HepG2 (cell line): ENCODE results near the gene BCAN. TPM values are rescaled to one million over a fixed set of nuclear protein-coding genes. Genes with fewer than 3 reads are reported as not detected.

Experiments used
- ATAC-seq: fragments of 200-7000 bp; cut with Tn5 transposase; 3 replicates; pipeline ENCODE4 v1.9.1; 2020; ENCODE audit warnings: mild to moderate bottlenecking, moderate library complexity
- BruUV-seq: library from RNA; stranded (reverse); fragments of 400-500 nt; replicated peaks from 2 replicates; lab custom pipeline; 2021; lab: Mats Ljungman, UMichigan
- CTCF ChIA-PET: fragments of 300-600 bp; formaldehyde crosslinking; extraction: SDS; loops from one replicate; lab custom pipeline; 2021; ENCODE audit warnings: low total read pairs, inconsistent platforms, low intra/inter-chr PET ratio; lab: Yijun Ruan, JAX
- POLR2A ChIA-PET: fragments of 350-600 bp; sonication (Branson Sonifier 250); formaldehyde crosslinking; loops from one replicate; lab custom pipeline; 2020; ENCODE audit warnings: antibody characterized with exemption, inconsistent platforms; lab: Yijun Ruan, JAX
- DNase-seq: peaks from one replicate; pipeline ENCODE4 v3.0.0-alpha.2; 2015; ENCODE audit warnings: low spot score
- FAIRE-seq: peaks from 3 replicates; lab custom pipeline; 2011; peaks lifted over from hg19 to GRCh38; lab: Jason Lieb, UNC
- H2AFZ ChIP-seq: one replicate; pipeline ENCODE4 v1.6.1; 2011; ENCODE audit warnings: low read length, inconsistent platforms
- H3K27ac ChIP-seq: fragments of 300-600 bp; 3 replicates; pipeline ENCODE4 v1.8.0; 2011; ENCODE audit warnings: mixed run types, mild to moderate bottlenecking, mixed read lengths, low read length, inconsistent platforms; ENCODE audit not compliant: insufficient read depth; ENCODE audit errors: extremely low read length
- H3K27me3 ChIP-seq, 2 experiments: fragments of 200-600 bp in 1 of 2; 2 replicates in 1 of 2; 3 replicates in 1 of 2; pipeline versions ENCODE4 v1.6.0 to v1.8.0; 2011; ENCODE audit warnings: low read length in 2 of 2, mild to moderate bottlenecking in 2 of 2, moderate library complexity in 2 of 2, inconsistent platforms in 1 of 2; ENCODE audit not compliant: insufficient read depth in 2 of 2, control insufficient read depth in 1 of 2
- H3K36me3 ChIP-seq, 2 experiments: fragments of 200-600 bp in 1 of 2; replicated peaks in 1 of 2; 2 replicates in 1 of 2; 3 replicates in 1 of 2; pipeline versions ENCODE4 v1.5.1 to v1.8.0; 2011; ENCODE audit warnings: low read length in 2 of 2, inconsistent platforms in 1 of 2; ENCODE audit not compliant: insufficient read depth in 2 of 2, control insufficient read depth in 1 of 2
- H3K4me1 ChIP-seq: 2 replicates; pipeline ENCODE4 v1.5.1; 2012; ENCODE audit warnings: low read length, inconsistent platforms; ENCODE audit not compliant: insufficient read depth
- H3K4me2 ChIP-seq: 2 replicates; pipeline ENCODE4 v1.6.0; 2011; ENCODE audit warnings: low read depth, low read length, inconsistent platforms
- H3K4me3 ChIP-seq, 3 experiments: fragments of 200-600 bp in 1 of 3; sonication (generic), shearing (Covaris generic) in 1 of 3; replicated peaks in 1 of 3; 2 replicates each; pipeline ENCODE4 v1.5.1; 2011 to 2016; ENCODE audit warnings: low read length in 3 of 3, inconsistent platforms in 2 of 3, low read depth in 2 of 3, mild to moderate bottlenecking in 2 of 3, control low read depth in 1 of 3, mixed read lengths in 1 of 3; ENCODE audit not compliant: insufficient read depth in 1 of 3
- H3K79me2 ChIP-seq: one replicate; pipeline ENCODE4 v1.6.1; 2011; ENCODE audit warnings: low read length, inconsistent platforms; ENCODE audit not compliant: insufficient read depth
- H3K9ac ChIP-seq: 2 replicates; pipeline ENCODE4 v1.6.0; 2011; ENCODE audit warnings: mild to moderate bottlenecking, low read depth, low read length, inconsistent platforms; ENCODE audit not compliant: insufficient read depth
- H3K9me3 ChIP-seq: 2 replicates; pipeline ENCODE4 v1.5.1; 2012; ENCODE audit warnings: mild to moderate bottlenecking, low read length
- H4K20me1 ChIP-seq: 2 replicates; pipeline ENCODE4 v1.6.0; 2011; ENCODE audit warnings: inconsistent platforms, mild to moderate bottlenecking, low read length, moderate library complexity; ENCODE audit not compliant: insufficient read depth
- GPN1 ChIP-seq: sonication (generic); formaldehyde crosslinking; IDR thresholded peaks from 2 replicates; pipeline ENCODE4 v1.5.1; 2020; ENCODE audit warnings: missing genetic modification reagents, borderline replicate concordance
- PATZ1 ChIP-seq: sonication (generic); formaldehyde crosslinking; IDR thresholded peaks from 2 replicates; pipeline ENCODE4 v1.4.0; 2020; ENCODE audit warnings: missing genetic modification reagents
- RELA ChIP-seq: sonication (generic); formaldehyde crosslinking; IDR thresholded peaks from 2 replicates; pipeline ENCODE4 v1.4.0; 2020; ENCODE audit warnings: missing genetic modification reagents
- WGBS: methylation state at CpG from one replicate; pipeline ENCODE4 v1.1.6; 2017; ENCODE audit warnings: low lambda C conversion rate; 5-methylcytosine and 5-hydroxymethylcytosine counted together
- in situ Hi-C: cut with HindIII; loops from 2 replicates; pipeline ENCODE4 v1.10.0; 2017; ENCODE audit warnings: low pct_unique_long_range_greater_than_20kb; ENCODE audit not compliant: extremely low pct_ligation_motif_present
- intact Hi-C: fragments of 100-400 bp; cut with micrococcal nuclease; formaldehyde crosslinking; loops from one replicate; pipeline ENCODE4 v1.10.0; 2022; ENCODE audit not compliant: unreplicated experiment
- polyA plus RNA-seq, 8 experiments: library from polyadenylated mRNA; depleted of rRNA in 3 of 8; stranded (reverse) in 7 of 8; unstranded in 1 of 8; fragments of >200 nt; fragmentation: Illumina TruSeq in 4 of 8; extraction: Trizol in 4 of 8; gene quantifications; 2 replicates each; pipeline versions ENCODE4 v1.2.1 to v1.2.3, GENCODE V29; 2011 to 2016; ENCODE audit warnings: low read depth in 4 of 8, missing spikeins in 1 of 8, mixed read lengths in 1 of 8; ENCODE audit not compliant: insufficient read depth in 1 of 8
- total RNA-seq, 5 experiments: library from RNA; depleted of rRNA; stranded (reverse); fragments of >200 nt; fragmentation: Illumina TruSeq; extraction: Trizol; gene quantifications; 2 replicates each; pipeline ENCODE4 v1.2.3, GENCODE V29; 2016; ENCODE audit warnings: low read depth in 1 of 5
- TF ChIP-seq, protein P1 (sequence below): sonication (generic); formaldehyde crosslinking; IDR thresholded peaks from 2 replicates; pipeline ENCODE4 v1.4.0; 2020; ENCODE audit warnings: missing genetic modification reagents, borderline replicate concordance

The BCAN gene
- total and polyA plus RNA-seq, 2 of the 13 experiments (the other 11 are each of a cell fraction or from before 2014, with no cell fraction given) = not detected

- Histone ChIP-seq H3K79me2 (no peaks in the 10 kb centered on the region), H3K4me1 (peaks cover 47% of the 10 kb centered on the region), H2AFZ (no peak overlapping the region), H3K9ac (no peak overlapping the region), H3K4me2 (no peak overlapping the region), H4K20me1 (no peaks in the 10 kb centered on the region), H3K36me3 (no peaks in the 10 kb centered on the region), H3K27me3 (peaks cover 15 to 58% of the 10 kb centered on the region in 2 experiments), H3K9me3 (no peaks in the 10 kb centered on the region), H3K4me3 (no peak overlapping the region), H3K27ac (no peak overlapping the region)
- no TSS peak for BruUV-seq
- TF ChIP-seq, protein P1, sequence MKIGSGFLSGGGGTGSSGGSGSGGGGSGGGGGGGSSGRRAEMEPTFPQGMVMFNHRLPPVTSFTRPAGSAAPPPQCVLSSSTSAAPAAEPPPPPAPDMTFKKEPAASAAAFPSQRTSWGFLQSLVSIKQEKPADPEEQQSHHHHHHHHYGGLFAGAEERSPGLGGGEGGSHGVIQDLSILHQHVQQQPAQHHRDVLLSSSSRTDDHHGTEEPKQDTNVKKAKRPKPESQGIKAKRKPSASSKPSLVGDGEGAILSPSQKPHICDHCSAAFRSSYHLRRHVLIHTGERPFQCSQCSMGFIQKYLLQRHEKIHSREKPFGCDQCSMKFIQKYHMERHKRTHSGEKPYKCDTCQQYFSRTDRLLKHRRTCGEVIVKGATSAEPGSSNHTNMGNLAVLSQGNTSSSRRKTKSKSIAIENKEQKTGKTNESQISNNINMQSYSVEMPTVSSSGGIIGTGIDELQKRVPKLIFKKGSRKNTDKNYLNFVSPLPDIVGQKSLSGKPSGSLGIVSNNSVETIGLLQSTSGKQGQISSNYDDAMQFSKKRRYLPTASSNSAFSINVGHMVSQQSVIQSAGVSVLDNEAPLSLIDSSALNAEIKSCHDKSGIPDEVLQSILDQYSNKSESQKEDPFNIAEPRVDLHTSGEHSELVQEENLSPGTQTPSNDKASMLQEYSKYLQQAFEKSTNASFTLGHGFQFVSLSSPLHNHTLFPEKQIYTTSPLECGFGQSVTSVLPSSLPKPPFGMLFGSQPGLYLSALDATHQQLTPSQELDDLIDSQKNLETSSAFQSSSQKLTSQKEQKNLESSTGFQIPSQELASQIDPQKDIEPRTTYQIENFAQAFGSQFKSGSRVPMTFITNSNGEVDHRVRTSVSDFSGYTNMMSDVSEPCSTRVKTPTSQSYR (CRISPR knock-in tag) = peak; percentile 53; the same call in 1 of the 2 replicates
- TF ChIP-seq PATZ1 = peak; percentile 31; the same call in 1 of the 2 replicates
- no peak for TF ChIP-seq GPN1 (CRISPR knock-in tag)
- TF ChIP-seq RELA (CRISPR knock-in tag) = no peak
- DNase-seq (peak; percentile 23), FAIRE-seq (no peak), ATAC-seq (no peak)
- ChIA-PET POLR2A (interaction anchor here (2.0 kb wide), 1 partner anchor 35 kb away, joined by 5 read pairs; the partner anchor contains the start of genes ISG20L2 and METTL25B), CTCF (interaction anchor here (0.7 kb wide), 2 partner anchors 13 to 33 kb away, joined by 3 read pairs; no protein-coding TSS in a partner anchor)
- WGBS = 21% methylated on average over 13 of the region's 16 CpGs
- in situ Hi-C loops = loop anchor here (10.0 kb wide), 2 partner anchors 172 to 232 kb away; partner anchors contain the start of genes LRRC71 and NTRK1
- intact Hi-C loops = no loop called here
Observed at GRCh38 chr1:156692925-156693847, 51.3 kb downstream of the BCAN start.
